ENCODE measurements around the gene LARP4. TPM values are rescaled to one million over a fixed set of nuclear protein-coding genes. Genes with fewer than 3 reads are reported as not detected.

LARP4 gene
- total and polyA plus RNA-seq, 2 experiments from 2014 or later, result 28.3 to 28.9 TPM

- no peak overlapping the region for H3K27ac ChIP-seq
- no peaks in the 10 kb centered on the region for H3K27me3 ChIP-seq
- H3K4me3 ChIP-seq, result no peak overlapping the region
- no peaks in the 10 kb centered on the region for H3K9me3 ChIP-seq (ENCODE audit: low read depth)
- H3K4me1 ChIP-seq (ENCODE audit: low read depth), result no peaks in the 10 kb centered on the region
- TF ChIP-seq CTCF (IDR thresholded peaks at IDR 0.05; ENCODE audit: low read depth, low read length), result no peak
- peak in 1 of 2 donors; percentile 32 for DNase-seq (ENCODE audit: low read depth in 1 of 2, low spot score in 1 of 2)
- no peaks in the 10 kb centered on the region for H3K36me3 ChIP-seq
Measured at GRCh38 chr12:50397117-50397650, 3.5 kb upstream of the LARP4 start.

GRCh38 chr12:50398931-50399330, 1.8 kb upstream of the LARP4 start:
- no peaks in the 10 kb centered on the region for H3K36me3 ChIP-seq
- no peaks in the 10 kb centered on the region for H3K27me3 ChIP-seq
- peaks cover 9% of the 10 kb centered on the region for H3K4me1 ChIP-seq (ENCODE audit: low read depth)
- no peak for TF ChIP-seq CTCF (IDR thresholded peaks at IDR 0.05; ENCODE audit: low read depth, low read length)
- H3K27ac ChIP-seq, result no peak overlapping the region
- DNase-seq (ENCODE audit: low read depth in 1 of 2, low spot score in 1 of 2), result no peak
- no peaks in the 10 kb centered on the region for H3K9me3 ChIP-seq (ENCODE audit: low read depth)
- no peak overlapping the region for H3K4me3 ChIP-seq

DNA sequence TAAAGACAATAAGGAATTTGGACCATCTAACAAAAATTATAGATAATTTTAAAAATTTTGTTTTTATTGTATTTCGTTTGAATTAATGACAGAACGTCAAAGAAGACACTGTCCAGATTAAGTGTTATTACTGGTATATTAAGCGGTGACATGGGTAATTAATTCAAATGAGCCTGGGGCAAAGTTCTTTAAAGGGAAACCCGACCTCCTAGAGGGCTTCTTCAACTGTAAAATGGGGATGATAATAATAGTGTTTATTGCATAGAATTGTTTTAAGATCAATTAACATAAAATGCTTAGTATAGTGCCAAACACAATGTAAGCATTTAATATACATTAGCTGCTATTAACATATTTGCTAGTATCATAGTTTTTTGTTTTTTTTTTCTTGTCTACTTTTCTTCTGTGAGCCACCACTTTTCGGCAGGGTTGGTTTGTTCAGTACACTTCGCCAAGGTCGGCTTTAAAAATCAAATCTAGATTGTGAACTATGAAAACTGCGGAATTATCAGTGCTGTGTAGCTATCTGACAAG, 514 bp upstream of the LARP4 start:
- TF ChIP-seq CTCF (IDR thresholded peaks at IDR 0.05; ENCODE audit: low read depth, low read length), result no peak
- Histone ChIP-seq H3K36me3 (no peaks in the 10 kb centered on the region), H3K4me3 (peak overlapping the region; percentile 59), H3K27ac (peak overlapping the region; percentile 94), H3K9me3 (ENCODE audit: low read depth) (no peaks in the 10 kb centered on the region), H3K4me1 (ENCODE audit: low read depth) (peaks cover 9% of the 10 kb centered on the region), H3K27me3 (no peaks in the 10 kb centered on the region)
- no peak for DNase-seq (ENCODE audit: low read depth in 1 of 2, low spot score in 1 of 2)

GRCh38 chr12:50401500-50402081, 906 bp downstream of the LARP4 start:
- Histone ChIP-seq H3K36me3 (no peaks in the 10 kb centered on the region), H3K9me3 (ENCODE audit: low read depth) (no peaks in the 10 kb centered on the region), H3K27me3 (no peaks in the 10 kb centered on the region), H3K27ac (peak overlapping the region; percentile 94), H3K4me3 (peak overlapping the region; percentile 59), H3K4me1 (ENCODE audit: low read depth) (peaks cover 9% of the 10 kb centered on the region)
- DNase-seq (ENCODE audit: low read depth in 1 of 2, low spot score in 1 of 2), result peak; percentile 51 to 74
- TF ChIP-seq CTCF (IDR thresholded peaks at IDR 0.05; ENCODE audit: low read depth, low read length), result no peak

DNA sequence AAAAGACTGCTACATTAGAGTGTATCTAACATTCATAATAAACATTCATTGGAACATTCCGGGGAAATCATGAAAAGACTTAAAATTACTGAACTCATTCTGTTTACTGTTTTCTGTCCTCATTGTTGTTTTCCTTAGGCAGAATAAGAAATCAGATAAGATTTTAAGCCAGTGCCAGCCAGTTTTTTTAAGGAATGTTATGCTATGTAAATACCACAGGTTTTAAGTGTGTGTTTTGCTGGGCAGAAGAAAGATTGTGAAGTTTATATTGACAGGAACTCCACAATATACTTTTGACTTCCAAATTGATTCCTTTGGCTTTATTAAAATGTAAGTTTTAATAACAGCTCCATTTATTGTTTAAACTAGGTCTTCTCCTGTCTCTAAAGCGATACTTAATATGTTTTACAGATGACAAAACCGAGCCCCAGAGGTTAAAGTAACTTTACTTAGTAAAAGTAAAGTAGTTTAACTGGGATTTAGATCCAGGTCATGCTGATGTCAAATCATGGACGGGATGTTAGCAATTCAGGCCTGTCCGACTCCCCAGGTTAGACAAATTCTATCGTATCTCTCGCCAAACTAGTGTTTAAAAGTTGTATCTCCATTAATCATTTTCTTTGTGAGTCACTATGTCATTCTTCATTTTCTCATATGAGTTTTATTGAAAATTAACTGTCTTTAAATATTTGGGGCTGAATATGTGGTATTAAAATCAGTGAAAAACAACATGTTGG, 1.7 kb downstream of the LARP4 start:
- Histone ChIP-seq H3K4me1 (ENCODE audit: low read depth) (peaks cover 9% of the 10 kb centered on the region), H3K27ac (peak overlapping the region; percentile 94), H3K4me3 (peak overlapping the region; percentile 59), H3K36me3 (no peaks in the 10 kb centered on the region), H3K9me3 (ENCODE audit: low read depth) (no peaks in the 10 kb centered on the region), H3K27me3 (no peaks in the 10 kb centered on the region)
- no peak for TF ChIP-seq CTCF (IDR thresholded peaks at IDR 0.05; ENCODE audit: low read depth, low read length)
- DNase-seq (ENCODE audit: low read depth in 1 of 2, low spot score in 1 of 2), result no peak
